ENCODE results near the gene EXOC8. TPM values are rescaled to one million over a fixed set of nuclear protein-coding genes. Genes with fewer than 3 reads are reported as not detected.

EXOC8 gene
- total and polyA plus RNA-seq, 2 donors (not counting 1 experiment from before 2014, with no cell fraction given), result 10.0 to 32.6 TPM

DNA sequence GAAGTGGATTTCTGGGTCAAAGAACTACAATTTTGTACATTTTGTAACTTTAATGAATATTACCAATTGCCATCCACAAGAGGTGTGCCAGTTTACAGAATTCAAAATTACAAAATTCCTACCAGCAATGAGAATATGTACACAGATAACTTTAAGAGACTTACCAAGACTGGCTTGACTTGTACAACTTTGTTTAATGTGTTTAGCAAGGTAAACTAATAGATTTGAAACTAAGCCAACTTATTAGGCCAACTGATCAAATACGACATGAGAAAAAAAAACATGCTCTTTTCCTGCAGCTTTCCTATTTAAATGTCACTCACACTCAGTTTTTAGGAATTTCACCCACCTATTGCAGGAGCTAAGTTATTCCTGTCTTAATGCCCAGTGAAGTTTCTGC, 11.4 kb downstream of the EXOC8 start:
- H3K9me3 ChIP-seq (ENCODE audit: control extremely low read depth in 1 of 3, control insufficient read depth in 2 of 3, insufficient read depth in 1 of 3, low read length in 2 of 3), result no peaks in the 10 kb centered on the region
- H3K27ac Mint-ChIP-seq, result no peak overlapping the region
- H3K4me1 Mint-ChIP-seq, result peaks cover 11% of the 10 kb centered on the region
- no peaks in the 10 kb centered on the region for H3K27me3 ChIP-seq (replicated peaks in 1 of 4; ENCODE audit: control extremely low read depth in 1 of 4, control insufficient read depth in 3 of 4, insufficient read depth in 4 of 4, low read length in 3 of 4)
- H2AFZ ChIP-seq (ENCODE audit: insufficient read depth, low read depth, low read length, poor library complexity, severe bottlenecking), result no peak overlapping the region
- H4K20me1 ChIP-seq (ENCODE audit: control insufficient read depth, insufficient read depth, low read length, poor library complexity, severe bottlenecking), result peaks cover 10% of the 10 kb centered on the region
- CTCF ChIA-PET, result interaction anchor here (0.6 kb wide), 1 partner anchor 119 kb away, joined by 3 read pairs; no protein-coding TSS in a partner anchor
- DNase-seq (no peak), ATAC-seq (ENCODE audit: low read depth) (no peak)
- H3K36me3 ChIP-seq (replicated peaks in 1 of 2; ENCODE audit: control extremely low read depth in 1 of 2, control insufficient read depth in 1 of 2, extremely low read depth in 1 of 2, insufficient read depth in 2 of 2, low read length in 1 of 2), result peaks cover 0 to under 1% of the 10 kb centered on the region in 2 experiments
- no peak overlapping the region for H3K4me2 ChIP-seq (replicated peaks; ENCODE audit: low read depth, low read length, poor library complexity, severe bottlenecking)
- H3K4me1 ChIP-seq (ENCODE audit: control insufficient read depth in 2 of 2, insufficient read depth in 2 of 2, low read length in 2 of 2), result no peaks in the 10 kb centered on the region
- no peak overlapping the region for H3K4me3 ChIP-seq (ENCODE audit: control extremely low read depth in 1 of 5, extremely low read depth in 1 of 5, insufficient read depth in 1 of 5, low read depth in 2 of 5, low read length in 4 of 5)
- H3K27ac ChIP-seq (ENCODE audit: low read length in 2 of 2), result no peak overlapping the region
- H3K9me3 Mint-ChIP-seq (ENCODE audit: insufficient read depth), result no peaks in the 10 kb centered on the region
- TF ChIP-seq EZH2 (IDR thresholded peaks at IDR 0.05; ENCODE audit: borderline replicate concordance, insufficient read depth, low read depth, low read length, poor library complexity, severe bottlenecking), result no peak
- TF ChIP-seq, protein P1, sequence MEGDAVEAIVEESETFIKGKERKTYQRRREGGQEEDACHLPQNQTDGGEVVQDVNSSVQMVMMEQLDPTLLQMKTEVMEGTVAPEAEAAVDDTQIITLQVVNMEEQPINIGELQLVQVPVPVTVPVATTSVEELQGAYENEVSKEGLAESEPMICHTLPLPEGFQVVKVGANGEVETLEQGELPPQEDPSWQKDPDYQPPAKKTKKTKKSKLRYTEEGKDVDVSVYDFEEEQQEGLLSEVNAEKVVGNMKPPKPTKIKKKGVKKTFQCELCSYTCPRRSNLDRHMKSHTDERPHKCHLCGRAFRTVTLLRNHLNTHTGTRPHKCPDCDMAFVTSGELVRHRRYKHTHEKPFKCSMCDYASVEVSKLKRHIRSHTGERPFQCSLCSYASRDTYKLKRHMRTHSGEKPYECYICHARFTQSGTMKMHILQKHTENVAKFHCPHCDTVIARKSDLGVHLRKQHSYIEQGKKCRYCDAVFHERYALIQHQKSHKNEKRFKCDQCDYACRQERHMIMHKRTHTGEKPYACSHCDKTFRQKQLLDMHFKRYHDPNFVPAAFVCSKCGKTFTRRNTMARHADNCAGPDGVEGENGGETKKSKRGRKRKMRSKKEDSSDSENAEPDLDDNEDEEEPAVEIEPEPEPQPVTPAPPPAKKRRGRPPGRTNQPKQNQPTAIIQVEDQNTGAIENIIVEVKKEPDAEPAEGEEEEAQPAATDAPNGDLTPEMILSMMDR (IDR thresholded peaks at IDR 0.05), result no peak
- no peaks in the 10 kb centered on the region for H3K27me3 Mint-ChIP-seq
- POLR2A ChIA-PET, result no interaction called here
- H3K9ac ChIP-seq (ENCODE audit: low read length), result no peak overlapping the region
- 100% methylated on average over 1 of the region's 1 CpG for WGBS (ENCODE audit: insufficient coverage)
- H3K79me2 ChIP-seq (ENCODE audit: control insufficient read depth, insufficient read depth, low read length), result peaks cover 5% of the 10 kb centered on the region
- intact Hi-C loops (cut with micrococcal nuclease), result no loop called here
- H3K4me3 Mint-ChIP-seq, result no peak overlapping the region

DNA sequence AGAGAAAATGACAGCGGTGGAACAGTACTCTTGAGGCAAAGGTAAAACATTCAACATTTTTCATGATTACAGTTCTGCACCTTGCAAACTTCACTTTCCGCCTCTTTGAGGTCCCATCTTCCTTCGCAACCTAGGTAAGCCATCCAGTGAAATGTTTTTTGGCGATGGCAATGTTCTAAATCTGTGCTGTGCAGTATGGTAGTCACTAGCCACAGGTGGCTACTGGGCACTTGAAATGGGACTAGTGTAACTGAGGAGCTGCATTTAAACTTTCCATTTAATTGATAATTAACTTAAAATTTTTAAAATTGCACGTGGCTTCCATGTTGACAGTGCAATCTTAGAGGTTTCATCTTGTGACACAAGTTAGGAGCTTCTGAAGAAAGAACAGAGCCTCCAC, 13.0 kb downstream of the EXOC8 start:
- intact Hi-C loops (cut with micrococcal nuclease), result no loop called here
- Histone ChIP-seq H3K9ac (ENCODE audit: low read length) (no peak overlapping the region), H3K27ac (ENCODE audit: low read length in 2 of 2) (no peak overlapping the region), H4K20me1 (ENCODE audit: control insufficient read depth, insufficient read depth, low read length, poor library complexity, severe bottlenecking) (no peaks in the 10 kb centered on the region), H2AFZ (ENCODE audit: insufficient read depth, low read depth, low read length, poor library complexity, severe bottlenecking) (no peak overlapping the region), H3K4me2 (replicated peaks; ENCODE audit: low read depth, low read length, poor library complexity, severe bottlenecking) (no peak overlapping the region), H3K9me3 (ENCODE audit: control extremely low read depth in 1 of 3, control insufficient read depth in 2 of 3, insufficient read depth in 1 of 3, low read length in 2 of 3) (no peaks in the 10 kb centered on the region), H3K27me3 (replicated peaks in 1 of 4; ENCODE audit: control extremely low read depth in 1 of 4, control insufficient read depth in 3 of 4, insufficient read depth in 4 of 4, low read length in 3 of 4) (no peaks in the 10 kb centered on the region), H3K4me3 (ENCODE audit: control extremely low read depth in 1 of 5, extremely low read depth in 1 of 5, insufficient read depth in 1 of 5, low read depth in 2 of 5, low read length in 4 of 5) (no peak overlapping the region), H3K4me1 (ENCODE audit: control insufficient read depth in 2 of 2, insufficient read depth in 2 of 2, low read length in 2 of 2) (no peaks in the 10 kb centered on the region), H3K79me2 (ENCODE audit: control insufficient read depth, insufficient read depth, low read length) (no peaks in the 10 kb centered on the region), H3K36me3 (replicated peaks in 1 of 2; ENCODE audit: control extremely low read depth in 1 of 2, control insufficient read depth in 1 of 2, extremely low read depth in 1 of 2, insufficient read depth in 2 of 2, low read length in 1 of 2) (no peaks in the 10 kb centered on the region)
- no peaks in the 10 kb centered on the region for H3K27me3 Mint-ChIP-seq
- no peak for DNase-seq
- H3K4me1 Mint-ChIP-seq, result peaks cover 7% of the 10 kb centered on the region
- H3K27ac Mint-ChIP-seq, result no peak overlapping the region
- no peak for TF ChIP-seq EZH2 (IDR thresholded peaks at IDR 0.05; ENCODE audit: borderline replicate concordance, insufficient read depth, low read depth, low read length, poor library complexity, severe bottlenecking)
- TF ChIP-seq, protein P1 (IDR thresholded peaks at IDR 0.05), result no peak
- ChIA-PET CTCF (no interaction called here), POLR2A (no interaction called here)
- no peaks in the 10 kb centered on the region for H3K9me3 Mint-ChIP-seq (ENCODE audit: insufficient read depth)
- no peak for ATAC-seq (ENCODE audit: low read depth)
- 50% methylated on average over 1 of the region's 5 CpGs for WGBS (ENCODE audit: insufficient coverage)
- H3K4me3 Mint-ChIP-seq, result no peak overlapping the region

Data from B cell (primary cell).